Memory B cell (primary cell): ENCODE results near the gene LRCH3.

Experiments used
- ATAC-seq: fragments of 150-1000 bp; cut with Tn5 transposase; 2 replicates; pipeline ENCODE4 v1.10.0; 2021; ENCODE audit warnings: low read depth, mild to moderate bottlenecking, moderate library complexity
- DNase-seq, 2 donors: peaks; one replicate each; pipeline ENCODE4 v3.0.0; 2022; ENCODE audit warnings: low spot score in 2 of 2
- H3K27ac Mint-ChIP-seq: one replicate; pipeline ENCODE4 v1.8.0; 2022; ENCODE audit warnings: mild to moderate bottlenecking, moderate library complexity, mixed read lengths
- H3K27me3 Mint-ChIP-seq: one replicate; pipeline ENCODE4 v1.8.0; 2022; ENCODE audit warnings: mixed read lengths
- H3K36me3 Mint-ChIP-seq: one replicate; pipeline ENCODE4 v1.8.0; 2022; ENCODE audit warnings: mild to moderate bottlenecking, mixed read lengths
- H3K4me1 Mint-ChIP-seq: one replicate; pipeline ENCODE4 v1.8.0; 2022; ENCODE audit warnings: mixed read lengths
- H3K4me3 Mint-ChIP-seq: one replicate; pipeline ENCODE4 v1.8.0; 2022; ENCODE audit warnings: mild to moderate bottlenecking, moderate library complexity, mixed read lengths
- H3K9me3 Mint-ChIP-seq: one replicate; pipeline ENCODE4 v1.8.0; 2022; ENCODE audit warnings: mixed read lengths

Gene LRCH3

DNA sequence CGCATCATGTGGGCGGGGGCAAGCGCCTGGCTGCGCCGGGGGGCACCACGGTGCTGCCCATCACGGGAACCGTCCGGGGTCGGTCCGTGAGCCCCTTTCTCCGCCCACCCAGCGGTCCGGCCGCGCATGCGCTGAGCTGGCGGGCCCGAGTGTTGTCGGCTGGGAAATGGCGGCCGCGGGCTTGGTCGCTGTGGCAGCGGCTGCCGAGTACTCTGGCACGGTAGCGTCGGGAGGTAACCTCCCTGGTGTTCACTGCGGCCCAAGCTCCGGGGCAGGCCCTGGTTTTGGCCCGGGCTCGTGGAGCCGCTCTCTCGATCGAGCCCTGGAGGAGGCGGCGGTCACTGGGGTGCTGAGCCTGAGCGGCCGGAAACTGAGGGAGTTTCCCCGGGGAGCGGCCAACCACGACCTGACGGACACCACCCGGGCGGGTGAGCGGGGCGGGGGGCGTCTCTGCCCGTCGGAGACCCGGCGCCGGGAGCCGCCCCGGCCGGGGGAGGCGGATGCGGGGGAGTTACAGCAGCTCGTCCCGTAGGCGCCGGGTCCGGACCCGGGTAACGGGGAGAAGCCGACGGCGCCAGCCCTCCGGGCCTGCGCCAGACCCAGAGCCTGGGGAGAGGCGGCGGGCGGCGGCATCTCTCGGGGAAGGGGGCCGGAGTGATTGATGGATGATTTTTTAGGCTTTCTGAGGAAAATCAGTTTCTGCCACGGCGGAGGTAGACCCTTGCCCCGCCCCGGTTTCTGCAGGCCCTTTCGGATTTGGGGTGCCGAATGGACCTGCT is at the start of gene LRCH3:
Gene LRCH3 (plus strand): TSS at position 142 of the 779 bp plus-strand sequence. CDS start 25 bp downstream, at position 167.
- peak; percentile 81 to 91 for DNase-seq
- H3K9me3 Mint-ChIP-seq: no peaks in the 10 kb centered on the region
- H3K36me3 Mint-ChIP-seq: peaks cover 2% of the 10 kb centered on the region
- peak; percentile 70 for ATAC-seq
- H3K4me1 Mint-ChIP-seq: peaks cover 31% of the 10 kb centered on the region
- H3K27me3 Mint-ChIP-seq: no peaks in the 10 kb centered on the region
- H3K4me3 Mint-ChIP-seq: peak within 1 kb of the TSS; percentile 92
- peak within 1 kb of the TSS; percentile 91 for H3K27ac Mint-ChIP-seq

DNA sequence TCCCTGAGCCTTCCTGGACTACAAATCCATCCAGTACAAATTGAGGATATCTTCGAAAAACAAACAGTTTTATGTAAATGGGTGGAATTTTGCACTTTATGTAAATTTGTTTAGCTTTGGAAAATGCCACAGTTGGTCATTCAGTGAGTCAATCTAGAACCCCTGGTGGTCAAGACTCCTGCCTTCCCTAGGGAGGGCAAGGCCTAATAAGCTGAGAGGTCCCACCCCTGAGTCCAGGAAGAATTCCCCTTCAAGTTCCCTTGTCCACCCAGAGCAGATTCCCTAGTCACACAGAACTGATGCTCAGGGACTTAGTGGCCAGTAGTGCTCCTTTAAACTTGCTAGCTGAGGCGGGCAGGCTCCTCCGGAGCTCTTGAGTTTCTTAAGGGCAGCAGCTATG is 48.3 kb upstream of the LRCH3 start:
- Mint-ChIP-seq H3K4me3 (no peak overlapping the region), H3K9me3 (no peaks in the 10 kb centered on the region), H3K4me1 (peaks cover 7% of the 10 kb centered on the region), H3K36me3 (peaks cover 2% of the 10 kb centered on the region), H3K27ac (no peak overlapping the region), H3K27me3 (no peaks in the 10 kb centered on the region)
- no peak for ATAC-seq
- DNase-seq: no peak

DNA sequence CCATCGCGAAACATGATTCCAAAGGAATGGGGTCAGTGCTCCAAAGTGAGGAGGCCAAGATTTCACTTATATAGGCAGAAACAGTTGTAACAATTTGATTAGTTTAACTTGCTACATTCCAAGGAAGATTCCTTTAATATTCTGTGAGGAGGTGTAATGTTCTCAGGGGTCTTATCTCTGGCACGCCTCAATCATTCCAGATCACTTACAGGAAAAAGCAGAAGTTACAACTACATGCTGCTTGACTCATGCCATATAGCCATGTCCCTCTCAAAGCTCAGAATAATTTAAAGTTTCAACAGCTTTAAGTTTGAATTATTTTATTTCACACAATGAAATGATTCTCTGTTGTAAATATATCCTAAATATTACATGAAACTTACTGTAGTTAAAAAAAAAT is 44.8 kb upstream of the LRCH3 start:
- H3K9me3 Mint-ChIP-seq: no peaks in the 10 kb centered on the region
- no peaks in the 10 kb centered on the region for H3K27me3 Mint-ChIP-seq
- peaks cover 14% of the 10 kb centered on the region for H3K4me1 Mint-ChIP-seq
- peaks cover 2% of the 10 kb centered on the region for H3K36me3 Mint-ChIP-seq
- no peak overlapping the region for H3K4me3 Mint-ChIP-seq
- DNase-seq (no peak), ATAC-seq (no peak)
- no peak overlapping the region for H3K27ac Mint-ChIP-seq

DNA sequence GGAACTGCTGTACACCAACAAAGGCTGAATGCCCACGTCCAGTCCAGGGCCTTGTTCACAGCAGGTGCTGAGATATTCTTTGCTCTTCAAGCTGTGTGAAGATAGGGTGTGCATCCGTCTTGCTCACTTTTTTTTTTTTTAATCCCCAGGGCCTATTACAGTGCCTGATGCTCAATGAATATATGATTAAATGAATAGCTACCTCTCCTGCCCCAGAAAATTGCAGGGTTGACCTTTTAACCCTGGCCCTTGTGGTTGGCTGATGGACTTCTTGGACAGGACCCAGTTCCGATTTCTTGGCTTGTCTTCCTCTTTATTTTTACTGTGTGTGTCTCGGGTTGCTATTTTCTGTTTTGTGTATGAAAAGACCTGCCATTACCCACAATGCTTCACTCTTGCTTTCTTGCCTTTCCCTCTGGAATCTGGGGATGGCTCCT is 44.2 kb upstream of the LRCH3 start:
- Mint-ChIP-seq H3K4me3 (no peak overlapping the region), H3K27me3 (no peaks in the 10 kb centered on the region), H3K4me1 (peaks cover 17% of the 10 kb centered on the region), H3K27ac (no peak overlapping the region), H3K36me3 (peaks cover 2% of the 10 kb centered on the region), H3K9me3 (no peaks in the 10 kb centered on the region)
- DNase-seq (no peak), ATAC-seq (no peak)

DNA sequence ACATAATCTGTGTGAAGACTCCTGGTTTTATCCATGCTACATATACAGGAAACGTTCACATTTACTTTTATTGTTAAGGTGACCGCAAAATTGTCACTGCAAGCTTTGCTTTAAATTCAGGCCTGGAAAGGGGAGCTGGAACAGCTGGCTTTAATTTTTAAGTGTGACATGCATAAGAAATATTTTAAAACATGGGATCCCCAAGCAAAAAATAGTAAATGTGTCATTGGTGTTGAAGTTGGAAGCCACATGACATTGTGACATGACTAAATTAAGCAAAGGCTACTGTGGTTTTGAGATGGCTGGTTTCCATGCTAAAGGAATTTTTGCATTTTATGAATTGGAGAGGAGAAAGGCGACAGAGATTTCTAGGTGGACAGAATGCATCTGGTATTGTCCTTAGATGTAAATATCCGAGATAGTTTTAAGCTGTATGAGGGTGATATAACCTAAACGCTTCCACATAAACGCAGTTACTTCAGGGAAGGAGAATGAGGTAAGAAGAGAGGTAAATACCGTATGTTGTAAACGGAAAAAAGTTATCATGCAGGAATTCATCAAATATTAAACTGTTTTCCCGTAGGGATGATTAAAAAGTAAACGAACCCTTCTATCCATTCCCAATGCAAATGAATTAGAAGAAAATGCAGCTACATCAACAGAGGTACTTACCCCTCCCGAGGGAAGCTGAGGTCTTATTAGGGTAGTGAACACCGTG is 42.3 kb upstream of the LRCH3 start:
- DNase-seq: no peak
- peaks cover 23% of the 10 kb centered on the region for H3K4me1 Mint-ChIP-seq

DNA sequence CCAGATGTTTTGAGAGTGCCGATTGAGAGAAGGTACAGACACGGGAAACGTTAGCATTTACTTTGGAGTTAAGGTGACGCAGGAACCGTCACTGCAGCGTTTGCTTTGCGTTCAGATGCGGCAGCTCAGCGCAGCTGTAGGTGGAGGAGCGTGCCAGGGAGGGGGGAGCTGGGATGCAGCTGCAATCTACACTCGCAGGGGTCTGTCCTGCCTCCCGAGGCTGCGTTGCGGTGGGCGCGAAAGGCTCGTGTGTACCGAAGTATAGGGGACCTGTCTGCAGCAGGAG is 41.8 kb upstream of the LRCH3 start:
- peak overlapping the region; percentile 93 for H3K4me3 Mint-ChIP-seq
- no peaks in the 10 kb centered on the region for H3K27me3 Mint-ChIP-seq
- H3K4me1 Mint-ChIP-seq: peaks cover 26% of the 10 kb centered on the region
- no peak for DNase-seq
- peak; percentile 52 for ATAC-seq
- peak overlapping the region; percentile 94 for H3K27ac Mint-ChIP-seq
- no peaks in the 10 kb centered on the region for H3K9me3 Mint-ChIP-seq
- H3K36me3 Mint-ChIP-seq: no peaks in the 10 kb centered on the region

More for the DNA sequence above, 42.3 kb upstream of the LRCH3 start:
- Mint-ChIP-seq H3K4me3 (peak overlapping the region; percentile 93), H3K27ac (peak overlapping the region; percentile 94), H3K9me3 (no peaks in the 10 kb centered on the region), H3K27me3 (no peaks in the 10 kb centered on the region), H3K36me3 (no peaks in the 10 kb centered on the region)
- ATAC-seq: no peak

DNA sequence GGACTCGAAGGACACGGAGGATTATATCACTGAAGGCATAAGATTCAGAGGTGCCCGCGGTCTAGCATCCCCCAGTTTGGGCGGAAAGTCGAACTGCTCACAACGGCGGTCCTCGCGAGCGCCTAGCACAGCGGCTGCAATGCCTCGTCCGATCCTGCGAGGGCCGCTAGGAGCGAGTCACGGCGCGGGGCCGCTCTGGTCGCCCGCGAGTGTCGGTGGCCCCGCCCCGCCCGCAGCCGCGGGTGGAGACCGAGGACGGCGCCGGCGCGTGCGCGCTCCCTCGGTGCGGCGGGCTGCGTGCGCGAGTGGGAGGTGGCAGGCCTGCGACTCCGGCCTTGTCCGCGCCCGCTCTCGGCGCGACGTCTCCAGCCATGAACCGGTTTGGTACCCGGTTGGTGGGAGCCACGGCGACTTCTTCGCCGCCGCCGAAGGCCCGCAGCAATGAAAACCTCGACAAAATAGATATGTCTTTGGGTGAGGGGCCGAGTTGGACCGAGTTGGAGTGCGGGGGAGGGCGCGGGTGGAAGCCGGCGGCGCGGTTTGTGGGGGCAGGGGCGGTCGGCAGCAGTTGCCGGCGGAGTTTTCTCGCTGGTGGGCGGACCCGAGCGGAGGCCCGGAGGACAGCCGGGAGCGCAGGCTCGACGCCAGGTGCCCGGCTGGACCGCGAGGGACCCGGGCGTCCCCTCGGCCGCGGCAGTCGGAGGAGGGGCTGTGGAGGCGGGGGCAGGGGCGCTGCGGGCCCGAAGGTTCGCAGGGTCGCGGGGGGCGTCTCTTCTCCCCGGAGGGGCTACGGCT is 41.3 kb upstream of the LRCH3 start, which contains the start of gene FYTTD1:
Gene FYTTD1 (plus strand): TSS at position 283 of the 795 bp plus-strand sequence. CDS start 89 bp downstream, at position 372.
- DNase-seq: peak; percentile 91 to 95
- H3K4me1 Mint-ChIP-seq: peaks cover 27% of the 10 kb centered on the region
- ATAC-seq: peak; percentile 82
- no peaks in the 10 kb centered on the region for H3K36me3 Mint-ChIP-seq
- peak within 1 kb of the TSS; percentile 93 for H3K4me3 Mint-ChIP-seq
- H3K9me3 Mint-ChIP-seq: no peaks in the 10 kb centered on the region
- H3K27me3 Mint-ChIP-seq: no peaks in the 10 kb centered on the region
- peak within 1 kb of the TSS; percentile 94 for H3K27ac Mint-ChIP-seq

DNA sequence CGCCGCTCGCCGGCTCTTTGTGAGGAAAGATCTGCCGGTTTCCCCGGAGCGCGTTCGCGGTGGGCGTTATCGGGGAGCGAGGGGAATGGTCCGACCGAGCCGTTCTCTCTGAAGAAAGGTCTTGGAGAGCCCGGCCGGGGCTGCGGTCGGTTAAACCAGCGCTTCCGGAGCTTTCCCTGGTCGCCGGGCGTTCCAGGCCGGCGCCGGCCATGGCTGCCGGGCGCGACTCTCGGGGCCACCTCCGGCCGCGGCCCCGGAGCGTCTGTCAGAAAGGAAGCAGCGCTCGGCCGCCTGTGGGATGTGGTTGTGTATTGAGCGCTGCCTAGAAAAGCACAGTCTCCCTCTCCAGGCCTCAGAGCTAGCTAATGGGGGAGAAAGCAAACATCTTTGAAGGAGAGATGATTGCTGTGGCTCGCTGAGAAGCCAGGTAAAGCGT is 40.6 kb upstream of the LRCH3 start:
- Mint-ChIP-seq H3K9me3 (no peaks in the 10 kb centered on the region), H3K27ac (peak overlapping the region; percentile 94), H3K36me3 (no peaks in the 10 kb centered on the region), H3K4me1 (peaks cover 29% of the 10 kb centered on the region), H3K27me3 (no peaks in the 10 kb centered on the region), H3K4me3 (peak overlapping the region; percentile 93)
- ATAC-seq (peak; percentile 39), DNase-seq (peak; percentile 50 to 58)

DNA sequence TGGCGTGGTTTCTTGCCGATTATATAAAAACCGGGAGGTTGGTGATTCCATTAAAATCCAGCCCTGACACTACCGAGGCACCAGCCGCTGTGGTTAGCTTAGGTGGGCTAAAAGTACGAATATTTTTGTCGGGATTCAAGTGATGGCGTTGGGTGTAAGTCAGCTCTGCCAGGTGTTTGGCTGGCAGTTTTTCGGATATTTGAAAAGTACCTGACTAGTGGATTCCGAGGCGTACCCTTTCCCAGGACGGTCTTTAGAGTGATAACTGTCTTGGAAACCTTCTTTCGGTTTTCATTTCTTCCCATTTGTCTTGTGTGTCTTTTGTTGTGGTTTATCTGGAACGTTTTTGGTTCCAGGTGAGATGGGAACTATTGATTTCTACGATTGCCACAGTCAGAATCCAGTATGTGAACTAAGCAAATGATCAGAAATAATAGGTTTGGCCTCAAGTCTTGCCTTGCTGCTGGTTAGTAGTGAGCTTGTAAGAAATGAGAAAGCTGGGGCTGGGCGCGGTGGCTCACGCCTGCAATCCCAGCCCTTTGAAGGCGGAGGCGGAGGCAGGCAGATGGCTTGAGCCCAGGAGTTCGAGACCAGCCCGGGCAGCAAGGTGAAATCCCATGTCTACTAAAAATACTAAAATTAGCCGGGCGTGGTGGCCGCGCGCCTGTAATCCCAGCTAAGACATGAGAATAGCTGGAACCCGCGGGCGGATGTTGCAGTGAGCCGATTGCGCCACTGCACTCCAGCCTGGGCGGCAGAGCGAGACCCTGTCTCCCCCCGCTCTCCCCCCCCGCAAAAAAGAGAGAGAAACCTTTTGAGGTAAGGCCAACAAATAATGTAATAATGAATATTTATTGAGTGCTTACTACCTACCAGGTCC is 40.0 kb upstream of the LRCH3 start:
- Mint-ChIP-seq H3K36me3 (no peaks in the 10 kb centered on the region), H3K9me3 (no peaks in the 10 kb centered on the region), H3K4me1 (peaks cover 34% of the 10 kb centered on the region), H3K27ac (peak overlapping the region; percentile 94), H3K4me3 (peak overlapping the region; percentile 93), H3K27me3 (no peaks in the 10 kb centered on the region)
- DNase-seq: no peak
- no peak for ATAC-seq

DNA sequence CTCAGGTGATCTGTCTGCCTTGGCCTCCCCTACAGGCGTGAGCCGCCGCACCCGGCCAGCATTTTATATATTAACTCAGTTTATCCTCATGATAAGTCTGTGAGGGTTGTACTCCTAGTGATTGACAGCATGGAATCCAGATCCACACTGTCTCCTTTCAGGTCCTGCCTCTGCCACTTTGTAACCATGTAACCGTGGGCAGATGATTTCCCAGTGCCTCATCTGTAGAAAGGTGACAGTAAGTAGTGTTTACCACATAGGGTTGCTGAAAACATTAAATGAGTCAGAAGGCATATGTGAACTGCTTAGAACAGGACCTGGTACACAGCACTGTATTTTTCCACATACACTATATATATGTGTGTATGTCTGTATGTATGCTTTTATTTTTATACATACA is 38.9 kb upstream of the LRCH3 start:
- DNase-seq: no peak
- ATAC-seq: no peak
- H3K27ac Mint-ChIP-seq: peak overlapping the region; percentile 65
- H3K36me3 Mint-ChIP-seq: no peaks in the 10 kb centered on the region
- peak overlapping the region; percentile 62 for H3K4me3 Mint-ChIP-seq
- H3K4me1 Mint-ChIP-seq: peaks cover 36% of the 10 kb centered on the region
- no peaks in the 10 kb centered on the region for H3K9me3 Mint-ChIP-seq
- H3K27me3 Mint-ChIP-seq: no peaks in the 10 kb centered on the region

DNA sequence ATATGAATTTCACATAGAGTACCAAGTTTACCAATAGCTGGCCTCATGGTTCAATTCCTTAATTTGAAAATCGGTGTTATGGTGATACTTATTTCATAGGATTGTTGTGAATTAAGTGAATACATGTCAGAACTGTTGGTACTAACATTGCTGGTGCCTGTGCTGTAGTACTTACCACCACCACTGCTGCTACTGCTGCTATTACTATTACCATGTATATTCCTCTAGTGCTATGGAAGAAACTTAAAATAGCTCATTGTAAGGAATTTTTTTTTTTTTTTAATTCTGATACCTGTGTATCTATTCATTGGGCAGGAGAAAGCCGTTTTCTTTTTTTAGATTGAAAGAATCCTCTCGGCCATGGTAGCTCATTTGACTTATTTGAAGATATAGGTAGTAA is 37.8 kb upstream of the LRCH3 start:
- peaks cover 36% of the 10 kb centered on the region for H3K4me1 Mint-ChIP-seq
- H3K27me3 Mint-ChIP-seq: no peaks in the 10 kb centered on the region
- no peaks in the 10 kb centered on the region for H3K9me3 Mint-ChIP-seq
- ATAC-seq (no peak), DNase-seq (no peak)
- H3K36me3 Mint-ChIP-seq: no peaks in the 10 kb centered on the region
- H3K4me3 Mint-ChIP-seq: no peak overlapping the region
- H3K27ac Mint-ChIP-seq: peak overlapping the region; percentile 24

DNA sequence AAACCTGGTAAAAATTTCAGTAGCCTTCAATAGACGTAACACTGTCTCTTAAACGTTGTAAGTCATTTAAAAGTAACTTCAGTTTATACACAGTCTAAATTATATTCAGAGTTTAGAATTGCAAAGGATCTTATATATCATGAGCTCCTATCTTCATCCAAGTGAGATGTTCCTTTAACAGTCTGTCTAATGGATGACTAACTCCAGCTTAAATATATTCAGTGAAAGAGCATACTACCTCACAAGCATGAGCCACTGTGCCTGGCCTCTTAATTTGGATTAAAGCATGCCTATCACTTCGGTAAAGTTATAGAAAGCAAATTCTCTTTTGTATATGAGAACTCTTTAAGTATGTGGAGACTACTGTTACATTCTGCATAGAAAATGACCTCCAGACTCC is 34.4 kb upstream of the LRCH3 start:
- no peak overlapping the region for H3K4me3 Mint-ChIP-seq
- ATAC-seq: no peak

DNA sequence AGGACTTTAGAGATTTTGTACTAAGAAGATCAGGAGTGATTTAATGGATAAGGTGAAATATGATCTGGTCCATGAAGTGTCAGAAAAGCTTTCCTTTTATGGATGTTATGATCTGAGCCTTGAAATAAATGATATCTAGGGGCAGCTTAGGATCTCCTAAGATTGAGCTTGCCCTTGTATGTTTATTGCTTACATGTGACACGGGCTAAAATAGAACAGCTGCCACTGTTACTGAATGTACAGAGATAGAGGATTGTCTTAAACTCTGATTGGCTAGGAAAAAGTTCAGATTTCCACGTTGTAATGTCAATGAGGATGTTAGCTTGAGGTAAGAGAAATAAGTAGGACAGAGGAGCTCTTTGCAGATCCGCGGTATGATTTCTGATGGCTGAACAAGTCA is 32.5 kb upstream of the LRCH3 start:
- Mint-ChIP-seq H3K36me3 (peaks cover 2% of the 10 kb centered on the region), H3K4me1 (peaks cover 13% of the 10 kb centered on the region), H3K9me3 (no peaks in the 10 kb centered on the region), H3K27ac (no peak overlapping the region), H3K4me3 (no peak overlapping the region), H3K27me3 (no peaks in the 10 kb centered on the region)
- no peak for ATAC-seq
- no peak for DNase-seq

More for the DNA sequence above, 34.4 kb upstream of the LRCH3 start:
- Mint-ChIP-seq H3K4me1 (peaks cover 22% of the 10 kb centered on the region), H3K27me3 (no peaks in the 10 kb centered on the region), H3K9me3 (no peaks in the 10 kb centered on the region), H3K36me3 (no peaks in the 10 kb centered on the region), H3K27ac (no peak overlapping the region)
- no peak for DNase-seq
